GM19043 (cell line): Measurements from ENCODE around the gene ACOT13.
"Not testable (repeated sequence)": the region's sequence is repeated elsewhere in the genome, so short reads cannot be mapped to it uniquely, and the experiment has no call there.

ENCODE experiments used
- ATAC-seq: cut with Tn5 transposase; IDR thresholded peaks from one replicate; pipeline ENCODE4 v1.9.1; 2021; ENCODE audit warnings: low read depth; ENCODE audit not compliant: unreplicated experiment

Gene ACOT13

GRCh38 chr6:24720604-24721460, 54.0 kb downstream of the ACOT13 start:
- peak; percentile 87 for ATAC-seq

- ATAC-seq: peak; percentile 37
Measured at GRCh38 chr6:24721461-24722215, 54.8 kb downstream of the ACOT13 start.

- no peak for ATAC-seq
Measured at GRCh38 chr6:24723270-24723669, 56.4 kb downstream of the ACOT13 start.

GRCh38 chr6:24730653-24731052, 63.8 kb downstream of the ACOT13 start:
- ATAC-seq: not testable (repeated sequence)

DNA sequence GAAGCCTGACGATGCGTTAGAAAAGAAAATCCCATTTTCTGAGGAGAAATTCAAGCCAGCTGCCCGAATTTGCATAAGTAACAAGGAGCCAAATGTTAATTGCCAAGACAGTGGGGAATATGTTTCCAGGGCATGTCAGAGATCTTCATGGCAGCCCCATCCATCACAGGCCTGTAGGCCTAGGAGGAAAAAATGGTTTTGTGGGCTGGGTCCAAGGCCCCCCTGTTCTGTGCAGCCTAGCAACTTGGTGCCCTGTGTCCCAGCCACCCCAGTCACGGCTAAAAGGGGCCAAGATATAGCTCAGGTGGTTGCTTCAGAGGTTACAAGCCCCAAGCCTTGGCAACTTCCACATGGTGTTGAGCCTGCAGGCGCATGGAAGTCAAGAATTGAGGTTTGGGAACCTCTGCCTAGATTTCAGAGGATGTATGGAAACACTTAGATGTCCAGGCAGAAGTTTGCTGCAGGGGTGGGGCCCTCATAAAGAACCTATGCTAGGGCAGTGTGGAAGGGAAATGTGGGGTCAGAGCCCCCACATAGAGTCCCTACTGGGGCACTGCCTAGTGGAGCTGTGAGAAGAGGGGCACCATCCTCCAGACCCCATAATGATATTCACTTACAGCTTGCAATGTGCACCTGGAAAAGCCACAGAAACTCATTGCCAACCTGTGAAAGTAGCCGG, 64.7 kb downstream of the ACOT13 start:
- ATAC-seq: not testable (repeated sequence)

DNA sequence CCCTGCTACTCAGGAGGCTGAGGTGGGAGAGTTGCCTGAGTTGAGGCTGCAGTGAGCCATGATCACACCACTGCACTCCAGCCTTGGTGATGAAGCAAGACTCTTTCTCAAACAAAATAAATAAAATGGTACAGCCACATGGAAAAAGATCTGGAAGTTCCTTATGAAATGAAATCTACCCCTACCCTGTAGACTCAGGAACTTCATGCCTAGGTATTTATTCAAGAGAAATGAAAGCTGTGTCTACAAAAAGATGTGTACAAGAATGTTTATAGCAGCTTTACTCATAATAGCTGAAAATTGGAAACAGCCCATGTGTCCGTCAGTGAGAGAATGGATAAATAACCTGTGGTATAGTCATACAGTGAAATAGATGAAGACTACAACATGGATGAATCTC, 67.3 kb downstream of the ACOT13 start:
- no peak for ATAC-seq

DNA sequence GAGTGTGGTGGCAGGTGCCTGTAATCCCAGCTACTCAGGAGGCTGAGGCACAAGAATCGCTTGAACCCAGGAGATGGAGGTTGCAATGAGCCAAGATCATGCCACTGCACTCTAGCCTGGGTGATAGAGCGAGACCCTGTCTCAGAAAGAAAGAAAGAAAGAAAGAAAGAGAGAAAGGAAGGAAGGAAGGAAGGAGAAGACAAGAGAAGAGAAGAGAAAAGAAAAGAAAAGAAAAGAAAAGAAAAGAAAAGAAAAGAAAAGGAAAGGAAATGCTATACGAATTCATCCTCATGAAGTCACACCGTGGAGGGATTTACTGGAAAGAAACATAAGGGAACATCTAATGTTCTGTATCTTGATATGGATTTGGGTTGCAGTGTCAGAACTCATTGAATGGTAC, 67.8 kb downstream of the ACOT13 start:
- ATAC-seq: not testable (repeated sequence)

DNA sequence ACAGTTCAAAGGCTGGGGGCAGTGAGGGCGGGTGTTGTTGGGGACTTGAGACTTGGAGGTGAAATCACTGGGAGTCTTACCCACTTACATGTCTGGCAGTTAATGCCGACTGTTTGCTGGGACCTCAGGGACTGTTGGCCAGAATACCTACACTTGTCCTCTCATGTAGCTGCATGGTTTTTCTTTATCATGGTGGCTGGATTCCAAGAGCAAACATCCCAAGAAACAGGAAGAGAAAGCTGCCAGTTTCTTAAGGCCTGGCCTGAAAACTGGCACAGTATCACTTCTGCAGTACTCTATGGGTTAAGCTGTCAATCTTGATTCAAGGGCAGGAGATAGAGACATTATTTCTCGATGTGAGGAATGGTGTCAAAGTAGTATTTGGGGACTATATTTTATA, 71.9 kb downstream of the ACOT13 start:
- ATAC-seq: no peak

GRCh38 chr6:24740861-24741260, 74.0 kb downstream of the ACOT13 start:
- no peak for ATAC-seq

DNA sequence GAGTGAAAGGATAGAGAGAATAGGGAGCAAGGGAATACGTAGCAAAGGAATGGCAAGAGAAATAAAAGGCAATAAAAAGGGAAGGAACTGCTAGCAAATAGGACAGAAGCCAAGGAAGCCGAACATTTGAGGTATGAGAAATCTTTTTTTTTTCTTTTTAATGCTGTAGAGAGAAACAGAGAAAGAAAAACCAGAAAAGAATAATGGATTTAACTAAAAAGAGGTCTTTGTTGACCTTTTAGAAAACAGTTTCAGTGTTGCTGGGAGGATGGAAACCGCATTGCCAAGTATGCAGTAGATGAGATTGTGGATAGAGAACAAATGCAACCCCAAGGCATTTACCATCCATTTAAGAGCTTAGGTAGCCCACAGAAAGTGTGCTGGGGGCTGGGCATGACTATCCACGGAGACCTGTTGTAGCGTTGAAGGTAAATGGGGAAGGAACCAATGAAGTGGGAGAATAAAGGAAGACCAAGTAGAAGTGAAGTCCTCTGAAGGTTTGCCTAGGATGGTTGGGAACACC, 75.4 kb downstream of the ACOT13 start:
- ATAC-seq: no peak

GRCh38 chr6:24743265-24743943, 76.5 kb downstream of the ACOT13 start:
- ATAC-seq: peak; percentile 82

DNA sequence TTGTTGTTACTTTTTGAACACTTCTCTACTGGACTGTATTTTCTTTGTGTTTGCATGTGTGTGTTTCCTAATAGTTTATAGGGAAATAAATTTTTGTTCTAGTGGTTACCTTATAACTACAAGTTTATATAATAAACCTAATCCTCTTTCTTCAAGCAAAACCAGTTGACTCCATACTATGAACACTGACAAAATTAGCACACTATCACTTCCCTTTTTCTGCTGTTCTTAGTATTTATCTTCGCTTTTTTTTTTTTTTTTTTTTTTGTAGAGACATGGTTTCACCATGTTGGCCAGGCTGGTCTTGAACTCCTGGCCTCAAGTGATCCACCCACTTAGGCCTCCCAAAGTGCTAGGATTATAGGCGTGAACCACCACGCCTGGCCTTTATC, 77.1 kb downstream of the ACOT13 start:
- no peak for ATAC-seq

GRCh38 chr6:24744911-24745310, 78.0 kb downstream of the ACOT13 start:
- no peak for ATAC-seq

DNA sequence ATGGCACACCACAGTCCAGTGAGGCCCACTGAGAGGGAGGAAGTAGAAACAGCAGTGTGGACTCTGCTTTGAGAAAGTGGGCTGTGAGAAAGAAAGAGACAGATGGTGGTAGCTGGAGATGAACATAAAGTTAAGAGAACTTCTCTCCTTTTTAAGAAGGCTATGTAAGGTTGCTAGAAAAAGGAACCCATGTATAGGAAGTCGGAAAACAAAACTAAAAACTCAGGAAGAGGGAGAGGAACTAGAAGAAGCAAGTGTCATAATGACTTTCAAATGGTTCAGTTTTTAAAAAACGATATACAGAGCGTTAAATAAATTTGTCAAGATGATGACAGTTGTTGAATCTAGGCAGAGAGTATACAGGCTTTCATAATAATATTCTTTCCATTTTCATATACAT, 82.4 kb downstream of the ACOT13 start:
- no peak for ATAC-seq

DNA sequence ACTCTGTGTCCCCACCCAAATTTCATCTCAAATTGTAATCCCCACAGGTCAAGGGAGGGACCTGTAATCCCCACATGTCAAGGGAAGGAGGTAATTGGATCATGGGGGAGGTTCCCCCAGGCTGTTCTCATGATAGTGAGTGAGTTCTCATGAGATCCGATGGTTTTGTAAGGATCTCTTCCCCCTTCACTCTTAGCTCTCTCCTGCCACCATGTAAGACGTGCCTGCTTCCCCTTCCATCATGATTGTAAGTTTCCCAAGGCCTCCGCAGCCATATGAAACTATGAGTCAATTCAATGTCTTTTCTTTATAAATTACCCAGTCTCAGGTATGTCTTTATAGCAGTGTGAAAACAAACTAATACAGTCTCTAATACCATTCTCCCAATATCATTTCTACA, 84.0 kb downstream of the ACOT13 start:
- not testable (repeated sequence) for ATAC-seq

DNA sequence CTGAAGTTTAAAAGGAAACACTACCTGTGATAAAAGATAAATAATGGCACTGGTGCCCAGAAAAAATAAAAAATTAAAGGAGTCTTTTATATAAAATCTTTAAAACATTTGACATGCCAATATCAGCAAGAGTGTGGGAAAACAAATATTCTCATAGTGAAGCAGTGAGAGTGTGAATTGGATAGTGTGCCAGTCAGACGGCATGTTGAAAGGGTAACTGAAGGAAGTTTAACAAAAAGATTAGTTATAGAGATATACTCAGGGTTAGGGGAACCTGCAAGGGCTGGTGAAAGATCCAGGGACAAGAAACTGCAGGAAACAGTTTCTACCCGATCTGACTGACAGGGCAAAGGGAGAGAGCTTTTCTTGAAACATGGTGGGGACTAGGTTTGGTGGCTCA, 85.6 kb downstream of the ACOT13 start:
- no peak for ATAC-seq

DNA sequence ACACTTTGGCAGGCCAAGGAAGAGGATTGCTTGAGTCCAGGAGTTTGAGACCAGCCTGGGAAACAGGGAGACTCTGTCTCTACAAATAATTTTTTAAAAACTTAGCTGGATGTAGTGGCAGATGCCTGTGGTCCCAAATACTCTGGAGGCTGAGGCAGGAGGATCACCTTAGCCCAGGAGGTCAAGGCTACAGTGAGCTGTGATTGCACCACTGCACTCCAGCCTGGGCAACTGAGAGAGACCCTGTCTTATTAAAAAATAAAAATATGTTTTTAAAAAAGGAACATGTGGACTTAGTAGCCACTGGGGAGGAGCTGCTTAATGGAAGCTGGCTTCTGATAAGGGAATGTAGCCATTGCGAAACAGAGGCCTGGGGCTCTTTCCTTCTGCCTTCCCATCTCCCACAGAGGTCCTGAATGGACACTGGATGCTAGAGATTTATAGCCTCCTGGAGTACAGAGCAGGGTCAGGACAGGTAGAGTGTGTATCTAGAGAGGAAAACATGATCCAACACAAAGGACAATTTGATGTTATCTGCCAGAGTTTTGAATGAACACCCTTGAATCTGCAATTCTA, 86.1 kb downstream of the ACOT13 start:
- no peak for ATAC-seq

GRCh38 chr6:24753545-24753944, 86.7 kb downstream of the ACOT13 start:
- no peak for ATAC-seq

- ATAC-seq: not testable (repeated sequence)
Measured at GRCh38 chr6:24754378-24754777, 87.5 kb downstream of the ACOT13 start.
